Activated naive CD8-positive, alpha-beta T cell treated with anti-CD3 and anti-CD28 coated beads, Interleukin-2, amount 50 U/mL, for 16 hours (primary cell): ENCODE data around the gene PPP1R37.

Experiments
- DNase-seq: peaks from one replicate; pipeline ENCODE4 v3.0.0-alpha.2; 2020; ENCODE audit warnings: low read depth, low spot score

PPP1R37 gene

GRCh38 chr19:45070861-45071544 is 22.0 kb upstream of the PPP1R37 start:
- DNase-seq = no peak

DNA sequence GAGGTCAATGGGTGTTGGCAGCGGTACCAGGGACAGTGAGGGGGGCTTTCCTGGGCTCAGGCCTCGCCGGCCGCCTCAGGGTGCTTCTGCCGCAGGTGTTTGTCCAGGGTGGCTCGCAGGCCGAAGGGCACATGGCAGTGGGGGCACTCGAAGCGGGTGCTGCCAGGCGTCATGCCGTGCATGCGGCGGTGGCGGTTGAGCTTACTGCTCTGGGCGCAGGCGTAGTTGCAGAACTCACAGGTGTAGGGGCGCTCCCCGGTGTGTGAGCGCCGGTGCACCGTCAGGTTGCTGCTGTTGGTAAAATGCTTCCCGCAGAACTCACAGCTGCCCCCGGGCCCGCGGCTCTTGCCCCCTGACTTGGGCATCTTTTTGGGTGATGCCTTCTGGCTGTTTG is 21.4 kb upstream of the PPP1R37 start:
- no peak for DNase-seq

DNA sequence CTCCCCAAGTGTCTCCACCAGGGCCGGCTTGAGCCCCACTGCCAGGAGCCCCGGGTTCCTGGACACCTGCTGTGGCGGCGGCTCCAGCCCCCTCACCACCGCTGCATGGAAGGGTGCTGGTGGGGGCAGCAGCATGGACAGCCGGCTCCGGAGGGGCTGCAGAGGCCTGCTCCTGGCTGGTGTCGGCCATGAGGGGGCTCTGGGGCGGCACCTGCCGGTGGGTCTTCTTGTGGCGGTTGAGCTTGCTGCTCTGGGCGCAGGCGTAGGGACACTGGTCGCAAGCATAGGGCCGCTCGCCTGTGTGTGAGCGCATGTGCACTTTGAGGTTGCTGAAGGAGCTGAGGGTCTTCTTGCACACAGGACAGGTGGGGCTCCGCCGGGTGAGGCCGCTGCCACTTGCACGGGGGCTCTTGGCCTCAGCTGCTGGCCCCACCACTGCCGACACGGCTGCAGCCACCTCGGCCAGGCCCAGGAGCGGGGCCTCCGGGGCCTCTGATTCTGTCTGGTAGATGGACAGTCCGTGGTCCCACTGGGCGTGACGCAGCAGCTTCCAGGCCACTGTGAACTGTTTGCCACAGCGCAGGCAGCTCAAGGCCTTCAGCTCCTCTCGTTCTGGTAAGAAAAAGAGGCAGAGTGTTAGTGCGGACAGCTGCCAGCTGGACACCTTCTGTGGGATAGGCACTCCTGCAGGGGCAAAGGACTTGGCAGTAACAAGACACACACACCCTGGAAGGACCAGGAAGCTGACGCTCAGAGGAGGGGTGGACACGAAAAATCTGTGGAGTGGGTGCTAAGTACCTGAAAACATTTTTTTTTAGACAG is 20.8 kb upstream of the PPP1R37 start:
- no peak for DNase-seq

DNA sequence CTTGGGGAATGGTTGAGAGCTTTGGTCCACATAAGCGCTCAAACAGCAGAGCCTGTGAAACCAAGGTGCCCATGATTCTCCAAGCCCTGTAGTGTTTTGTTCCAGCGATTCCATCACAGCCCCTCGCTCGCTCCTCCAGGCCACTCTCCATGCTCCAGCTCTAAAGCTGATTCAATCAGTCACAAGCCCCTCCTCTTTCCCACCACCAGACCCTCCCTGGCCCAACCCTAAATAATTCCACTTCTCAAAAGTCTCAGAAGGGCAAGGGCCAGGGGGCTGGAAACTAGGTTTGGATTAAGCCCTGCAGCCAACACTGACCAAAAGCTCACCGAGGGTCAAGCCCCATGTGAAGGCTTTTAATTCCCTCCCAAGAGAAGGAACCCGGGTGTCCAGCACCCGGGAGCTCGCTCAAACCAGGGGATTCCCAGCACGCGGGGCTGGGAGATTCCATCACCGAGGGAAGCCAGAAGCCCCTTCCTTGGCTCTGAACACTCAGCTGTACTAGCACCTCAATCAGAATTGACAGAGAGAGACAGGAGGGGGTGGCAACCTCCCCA is 18.2 kb upstream of the PPP1R37 start:
- no peak for DNase-seq

DNA sequence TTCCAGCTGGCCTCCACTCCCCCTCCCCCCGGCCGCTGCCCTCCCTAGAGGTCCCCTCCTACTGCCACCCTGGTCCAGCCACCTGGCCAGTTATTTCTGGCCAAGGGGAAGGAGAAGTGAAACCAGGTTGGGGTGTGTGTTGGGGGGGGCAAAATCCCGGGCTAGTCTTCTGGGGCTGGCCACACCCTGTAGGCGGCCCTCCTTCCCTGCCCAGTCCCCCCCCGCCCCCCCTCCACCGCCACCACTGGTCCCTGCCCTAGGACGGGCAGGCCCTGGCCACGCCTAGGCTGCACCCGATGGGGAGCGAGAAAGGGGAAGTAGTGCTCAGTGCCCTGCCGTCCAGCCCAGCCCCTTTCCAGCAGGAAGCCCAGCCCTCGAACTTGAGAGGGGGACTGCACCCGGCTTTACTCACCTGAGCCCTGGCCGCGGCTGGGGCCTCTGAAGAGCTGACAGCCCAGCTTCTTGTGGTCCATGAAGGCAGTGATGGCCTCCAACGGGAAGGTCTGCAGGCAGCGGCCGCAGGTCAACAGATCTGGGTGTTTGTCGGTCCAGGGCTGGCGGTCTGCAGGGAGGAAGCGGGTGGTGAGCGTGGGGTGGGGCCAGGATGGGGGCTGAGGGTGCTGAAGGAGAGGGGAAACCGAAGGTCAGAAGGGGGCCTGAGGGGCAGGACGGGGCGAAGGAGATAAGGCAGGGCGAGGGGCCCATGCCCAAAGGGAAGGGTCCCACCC is 17.5 kb upstream of the PPP1R37 start:
- DNase-seq = no peak

- peak; percentile 54 for DNase-seq
Measured at GRCh38 chr19:45076029-45076850, 16.7 kb upstream of the PPP1R37 start, which contains the start of gene ZNF296. Gene ZNF296 (minus strand): TSS chr19:45076478. CDS start chr19:45076373, 105 bp downstream.

DNA sequence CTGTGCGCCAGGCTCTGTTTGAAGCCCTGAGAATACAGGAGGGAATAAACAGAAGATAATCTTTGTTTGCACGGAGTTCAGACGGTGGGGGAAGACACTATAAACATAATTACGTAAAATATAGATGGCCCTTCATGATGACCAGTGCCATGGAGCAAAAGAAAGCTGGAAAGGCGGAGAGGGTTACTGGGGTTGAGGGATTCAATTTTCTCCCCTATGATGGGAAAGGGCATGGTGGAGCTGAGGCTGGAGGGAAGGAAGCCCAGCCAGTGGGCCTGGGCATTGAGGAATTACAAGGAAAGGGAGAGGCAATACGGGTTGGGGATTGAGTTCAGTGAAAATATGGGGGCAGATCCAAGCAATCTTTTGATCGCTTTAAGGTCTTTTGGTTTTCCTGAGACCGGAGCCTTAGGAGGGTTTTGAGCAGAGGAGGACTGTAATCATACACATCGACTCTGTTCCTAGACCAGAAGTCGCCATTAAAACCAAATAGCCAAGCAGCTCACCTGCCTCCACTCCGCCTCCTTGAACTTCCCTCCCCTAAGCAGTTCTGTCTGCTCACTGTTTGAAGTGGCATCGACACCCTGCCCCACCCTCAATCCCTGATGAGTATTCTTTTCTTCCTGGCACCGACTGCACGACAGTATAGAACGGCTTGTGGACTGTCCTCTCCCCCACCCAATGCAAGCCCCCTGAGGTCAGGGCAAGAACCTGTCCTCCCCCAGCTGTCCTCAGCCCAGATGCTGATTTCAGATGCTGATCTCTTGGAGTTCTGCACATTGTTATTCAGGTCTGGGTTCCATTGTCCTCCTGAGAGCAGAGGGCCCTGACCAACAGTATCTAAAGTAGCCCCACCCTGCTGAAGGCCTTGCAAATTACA is 15.9 kb upstream of the PPP1R37 start:
- DNase-seq = no peak

DNA sequence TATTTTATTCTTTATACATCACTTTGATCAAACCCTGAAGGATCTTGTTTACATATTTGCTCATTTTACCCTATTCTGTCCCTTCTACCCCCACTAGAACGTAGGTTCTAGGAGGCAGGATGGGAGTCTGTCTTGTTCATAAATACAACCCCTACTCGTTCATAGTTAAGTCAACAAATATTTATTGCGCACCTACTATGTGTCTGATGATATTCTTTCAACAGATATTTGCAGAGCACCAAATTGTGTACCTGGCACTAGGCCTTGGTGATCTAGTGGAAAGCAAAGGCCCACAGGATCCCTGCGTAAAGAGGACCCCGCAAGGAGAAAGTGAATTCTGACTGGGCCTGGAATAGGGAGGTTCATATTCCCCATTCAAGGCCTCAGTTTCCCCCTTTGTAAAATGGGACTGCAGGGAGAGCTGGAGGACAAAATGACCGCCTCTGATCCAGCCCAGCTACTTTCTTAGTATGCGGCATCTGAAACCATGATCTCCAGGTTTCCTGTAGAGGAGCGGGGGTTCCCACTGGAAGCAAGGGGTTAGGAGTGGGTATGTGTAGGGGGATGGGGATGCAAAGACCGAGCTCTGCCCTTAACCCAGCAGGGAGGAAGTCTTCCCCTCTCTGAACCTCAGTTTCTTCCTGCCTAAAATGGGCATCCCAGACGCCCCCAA is 14.5 kb upstream of the PPP1R37 start:
- DNase-seq = no peak

DNA sequence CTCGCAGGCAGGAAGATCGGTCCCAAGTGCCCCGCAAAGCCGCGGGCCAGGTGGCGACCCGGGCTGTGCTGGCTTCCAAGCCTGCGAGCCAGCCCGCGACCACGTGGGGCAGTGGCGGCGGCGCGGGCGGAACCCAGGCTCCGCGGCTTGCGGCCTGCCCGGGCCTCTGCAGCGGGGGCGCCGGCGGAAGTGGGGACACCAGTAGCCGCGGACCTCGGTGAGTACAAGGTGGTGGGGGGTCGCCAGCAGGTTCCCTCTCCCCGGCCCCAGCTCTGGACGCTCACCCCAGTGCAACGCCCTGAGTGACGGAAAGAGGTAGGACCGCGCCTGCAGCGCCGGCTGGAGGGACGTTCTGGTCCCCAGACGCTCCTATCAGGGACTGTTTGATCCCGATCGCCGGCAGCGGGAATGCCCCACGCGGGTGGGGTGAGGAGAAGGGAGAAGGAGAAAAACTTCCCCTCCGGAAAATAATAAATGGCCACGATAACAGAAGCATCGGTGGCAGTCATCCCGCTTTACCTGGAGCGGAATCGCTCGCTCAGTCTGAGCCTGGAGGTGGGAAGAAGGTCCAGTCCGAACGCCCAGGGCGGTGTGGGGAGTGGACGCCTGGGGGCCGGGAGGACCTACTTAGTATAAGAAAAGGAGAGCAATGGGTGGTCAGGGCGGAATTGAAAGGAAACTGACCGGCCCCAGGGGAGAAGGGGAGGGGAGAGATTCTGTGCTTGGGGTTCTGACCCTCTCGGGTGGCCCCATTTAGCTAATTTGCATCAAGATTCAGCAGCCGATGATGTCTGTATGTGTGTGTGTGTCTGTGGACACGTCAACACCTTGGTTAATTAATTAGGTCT is 13.7 kb upstream of the PPP1R37 start, which contains the start of gene GEMIN7:
TSS of gene GEMIN7 (plus strand) at position 198 of the 848 bp plus-strand sequence. CDS start 10,855 bp downstream, outside the sequence.
- DNase-seq = peak; percentile 67

- no peak for DNase-seq
Measured at GRCh38 chr19:45079911-45080370, 13.0 kb upstream of the PPP1R37 start.

GRCh38 chr19:45082170-45082569 is 10.8 kb upstream of the PPP1R37 start:
- DNase-seq = no peak

- no peak for DNase-seq
Measured at GRCh38 chr19:45086480-45086879, 6.5 kb upstream of the PPP1R37 start.

DNA sequence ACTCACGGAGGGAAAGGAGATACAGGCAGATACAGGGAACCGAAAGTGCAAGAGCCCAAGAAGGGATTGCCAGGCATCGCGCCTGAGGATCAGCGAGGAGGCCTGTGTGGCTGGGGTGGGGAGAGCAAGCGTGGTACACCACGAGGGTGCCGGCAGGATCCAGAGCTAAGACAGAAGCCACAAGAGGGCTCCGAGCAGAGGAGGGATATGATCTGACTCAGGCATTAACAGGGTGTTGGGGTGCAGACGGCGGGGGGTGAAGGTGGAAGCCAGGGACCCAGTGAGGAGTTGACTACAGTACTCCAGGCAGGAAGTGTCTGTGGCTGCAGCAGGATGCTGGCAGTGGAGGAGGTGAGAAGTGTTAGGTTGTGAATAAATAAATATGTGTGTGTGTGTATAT is 5.4 kb upstream of the PPP1R37 start:
- DNase-seq = no peak

- no peak for DNase-seq
Measured at GRCh38 chr19:45090034-45090433, 2.9 kb upstream of the PPP1R37 start.

- no peak for DNase-seq
Measured at GRCh38 chr19:45090606-45091005, 2.4 kb upstream of the PPP1R37 start.

- peak; percentile 81 for DNase-seq
Measured at GRCh38 chr19:45091031-45091923, 1.7 kb upstream of the PPP1R37 start.

DNA sequence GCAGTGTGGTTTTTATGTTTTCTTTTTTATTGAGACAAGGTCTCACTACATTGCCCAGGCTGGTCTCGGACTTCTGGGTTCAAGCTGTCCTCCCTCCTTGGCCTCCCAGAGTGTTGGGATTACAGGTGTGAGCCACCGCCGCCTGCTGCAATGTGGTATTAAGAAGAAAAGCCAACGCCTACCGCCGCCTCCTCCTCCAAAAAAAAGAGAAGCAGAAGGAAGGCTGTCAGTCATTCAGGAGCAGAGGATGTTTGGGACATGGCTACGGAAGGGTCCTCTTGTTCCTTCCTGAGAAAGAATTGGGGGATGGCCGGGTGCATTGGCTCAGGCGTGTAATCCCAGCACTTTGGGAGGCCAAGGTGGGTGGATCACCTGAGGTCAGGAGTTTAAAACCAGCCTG is 1.2 kb downstream of the PPP1R37 start:
- no peak for DNase-seq
